WTC11 (cell line): ENCODE measurements around the gene TACR1. TPM values are rescaled to one million over a fixed set of nuclear protein-coding genes. Genes with fewer than 3 reads are reported as not detected.

Experiments
- ATAC-seq: fragments of 200-7000 bp; cut with Tn5 transposase; 2 replicates; pipeline ENCODE4 v1.10.0; 2021; ENCODE audit warnings: mild to moderate bottlenecking, moderate library complexity
- CTCF ChIA-PET: fragments of 300-600 bp; sonication (Branson Sonifier 250); formaldehyde crosslinking; loops from one replicate; lab custom pipeline; 2021; ENCODE audit warnings: antibody characterized with exemption; lab: Charles Lee
- POLR2A ChIA-PET: fragments of 350-600 bp; sonication (Branson Sonifier 250); formaldehyde crosslinking; loops from one replicate; lab custom pipeline; 2021; ENCODE audit warnings: antibody characterized with exemption; lab: Charles Lee
- DNase-seq: peaks from one replicate; pipeline ENCODE4 v3.0.0; 2021; ENCODE audit warnings: low spot score
- H3K27ac Mint-ChIP-seq: 2 replicates; pipeline ENCODE4 v1.8.0; 2021; ENCODE audit warnings: mixed read lengths
- H3K27me3 Mint-ChIP-seq: 2 replicates; pipeline ENCODE4 v1.8.0; 2021; ENCODE audit warnings: low read depth, mild to moderate bottlenecking, moderate library complexity, mixed read lengths
- H3K36me3 Mint-ChIP-seq: 2 replicates; pipeline ENCODE4 v1.8.0; 2021; ENCODE audit warnings: mixed read lengths
- H3K4me1 Mint-ChIP-seq: 2 replicates; pipeline ENCODE4 v1.8.0; 2022; ENCODE audit warnings: mixed read lengths
- H3K4me3 Mint-ChIP-seq: 2 replicates; pipeline ENCODE4 v1.8.0; 2021; ENCODE audit warnings: mild to moderate bottlenecking, moderate library complexity, mixed read lengths
- H3K9me3 Mint-ChIP-seq: 2 replicates; pipeline ENCODE4 v1.8.0; 2021; ENCODE audit warnings: mixed read lengths
- ESRRA ChIP-seq: sonication (generic); formaldehyde crosslinking; IDR thresholded peaks from 2 replicates; pipeline ENCODE4 v1.8.1; 2022; ENCODE audit warnings: mild to moderate bottlenecking, missing genetic modification reagents, borderline replicate concordance
- FOXJ3 ChIP-seq: sonication (generic); formaldehyde crosslinking; IDR thresholded peaks from 2 replicates; pipeline ENCODE4 v1.9.0; 2021; ENCODE audit warnings: missing genetic modification reagents, mild to moderate bottlenecking, borderline replicate concordance
- FOXK1 ChIP-seq: sonication (generic); formaldehyde crosslinking; IDR thresholded peaks from 2 replicates; pipeline ENCODE4 v1.8.0; 2022; ENCODE audit warnings: mild to moderate bottlenecking, moderate library complexity, missing genetic modification reagents
- IRF2 ChIP-seq: sonication (generic); formaldehyde crosslinking; IDR thresholded peaks from 2 replicates; pipeline ENCODE4 v1.8.0; 2022; ENCODE audit warnings: low read depth, missing genetic modification reagents, borderline replicate concordance
- NFE2L1 ChIP-seq: sonication (generic); formaldehyde crosslinking; IDR thresholded peaks from 2 replicates; pipeline ENCODE4 v1.8.1; 2023; ENCODE audit warnings: missing genetic modification reagents
- NFYB ChIP-seq: sonication (generic); formaldehyde crosslinking; conservative IDR thresholded peaks from 2 replicates; pipeline ENCODE4 v1.8.0; 2022; ENCODE audit warnings: low read depth, missing genetic modification reagents
- NR2C2 ChIP-seq: sonication (generic); formaldehyde crosslinking; IDR thresholded peaks from 2 replicates; pipeline ENCODE4 v1.8.0; 2022; ENCODE audit warnings: mild to moderate bottlenecking, missing genetic modification reagents
- RELA ChIP-seq: sonication (generic); formaldehyde crosslinking; IDR thresholded peaks from 2 replicates; pipeline ENCODE4 v1.8.1; 2022; ENCODE audit warnings: missing genetic modification reagents, mild to moderate bottlenecking, borderline replicate concordance
- TCF7 ChIP-seq: sonication (generic); formaldehyde crosslinking; IDR thresholded peaks from 2 replicates; pipeline ENCODE4 v1.8.0; 2022; ENCODE audit warnings: mild to moderate bottlenecking, low read depth, missing genetic modification reagents, moderate library complexity
- ZNF219 ChIP-seq: sonication (generic); formaldehyde crosslinking; IDR thresholded peaks from 2 replicates; pipeline ENCODE4 v1.8.0; 2023; ENCODE audit warnings: missing genetic modification reagents, mild to moderate bottlenecking, borderline replicate concordance
- ZNF396 ChIP-seq: fragments of 250-450 bp; sonication (Bioruptor Pico); IDR thresholded peaks from 2 replicates; pipeline ENCODE4 v1.8.0; 2021; ENCODE audit warnings: mild to moderate bottlenecking, moderate library complexity, borderline replicate concordance
- ZNF416 ChIP-seq: fragments of 250-450 bp; sonication (Bioruptor Pico); IDR thresholded peaks from 2 replicates; pipeline ENCODE4 v1.9.0; 2021; ENCODE audit warnings: mild to moderate bottlenecking, inconsistent platforms
- ZNF423 ChIP-seq: fragments of 250-450 bp; sonication (Bioruptor Pico); IDR thresholded peaks from 2 replicates; pipeline ENCODE4 v2.1.2; 2022; ENCODE audit warnings: mild to moderate bottlenecking, moderate library complexity
- total RNA-seq: library from RNA; stranded (reverse); gene quantifications from 3 replicates; pipeline ENCODE4 v1.2.3, GENCODE V29; 2021
- TF ChIP-seq, protein P1 (sequence below): fragments of 200-600 bp; IDR thresholded peaks from 2 replicates; pipeline ENCODE4 v1.8.0; 2022; ENCODE audit warnings: antibody characterized with exemption
- TF ChIP-seq, protein P2 (sequence below): fragments of 250-450 bp; sonication (Bioruptor Pico); IDR thresholded peaks from 2 replicates; pipeline ENCODE4 v1.8.0; 2021; ENCODE audit warnings: mild to moderate bottlenecking
- TF ChIP-seq, protein P3 (sequence below): sonication (generic); formaldehyde crosslinking; IDR thresholded peaks from 2 replicates; pipeline ENCODE4 v1.8.1; 2023; ENCODE audit warnings: mild to moderate bottlenecking, moderate library complexity, missing genetic modification reagents
- TF ChIP-seq, protein P4 (sequence below): sonication (generic); formaldehyde crosslinking; IDR thresholded peaks from 2 replicates; pipeline ENCODE4 v1.8.0; 2023; ENCODE audit warnings: missing genetic modification reagents
- TF ChIP-seq, protein P5 (sequence below): sonication (generic); formaldehyde crosslinking; conservative IDR thresholded peaks from 2 replicates; pipeline ENCODE4 v1.8.1; 2023; ENCODE audit warnings: mild to moderate bottlenecking, low read depth, missing genetic modification reagents, moderate library complexity

TACR1 gene
- total RNA-seq, 1 experiment from 2014 or later, result 0.13 TPM

DNA sequence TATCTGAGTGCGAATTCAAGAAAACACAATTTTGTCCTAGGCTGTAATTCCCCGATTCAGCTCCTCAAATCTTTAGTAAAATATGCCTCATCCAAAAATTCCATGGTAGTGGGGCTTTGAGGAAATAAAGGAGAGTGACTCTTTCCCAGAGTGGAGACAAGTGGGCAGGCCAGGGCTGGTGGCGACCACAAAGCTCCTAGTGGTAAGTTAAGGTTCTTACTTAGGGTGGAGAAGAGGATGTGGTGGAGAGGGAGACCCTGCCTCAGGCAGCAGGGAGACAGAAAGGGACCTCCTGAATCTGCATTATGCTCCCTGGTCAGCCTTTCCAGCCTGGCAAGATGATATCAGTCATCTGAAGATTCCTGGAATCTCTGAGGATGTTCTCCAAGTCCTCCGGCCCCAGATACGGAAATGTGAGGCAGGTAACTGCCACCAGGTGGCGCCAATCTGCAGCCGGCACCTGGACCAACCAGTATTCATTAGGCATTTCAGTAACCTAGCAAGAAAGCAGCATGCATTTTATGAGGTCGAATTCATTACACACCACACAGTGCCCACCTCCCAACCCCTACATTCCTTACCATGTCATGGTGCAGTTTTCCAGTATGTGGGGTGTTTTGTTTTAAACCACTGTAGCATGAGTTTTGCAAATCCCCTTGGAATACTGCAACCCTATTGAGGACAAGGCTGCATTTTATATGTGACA is 134.5 kb downstream of the TACR1 start:
- ChIA-PET CTCF (interaction anchor here (0.5 to 2.2 kb wide), 22 partner anchors 9 to 374 kb away, joined by 3 to 16 read pairs (median 4); partner anchors contain the start of gene TACR1), POLR2A (no interaction called here)
- Mint-ChIP-seq H3K4me3 (no peak overlapping the region), H3K27ac (no peak overlapping the region), H3K36me3 (no peaks in the 10 kb centered on the region), H3K4me1 (peaks cover 25% of the 10 kb centered on the region), H3K27me3 (peaks cover 25% of the 10 kb centered on the region), H3K9me3 (no peaks in the 10 kb centered on the region)
- ATAC-seq (peak; percentile 82), DNase-seq (peak; percentile 81)
- no peak for TF ChIP-seq ESRRA (CRISPR knock-in tag)
- TF ChIP-seq, protein P1, sequence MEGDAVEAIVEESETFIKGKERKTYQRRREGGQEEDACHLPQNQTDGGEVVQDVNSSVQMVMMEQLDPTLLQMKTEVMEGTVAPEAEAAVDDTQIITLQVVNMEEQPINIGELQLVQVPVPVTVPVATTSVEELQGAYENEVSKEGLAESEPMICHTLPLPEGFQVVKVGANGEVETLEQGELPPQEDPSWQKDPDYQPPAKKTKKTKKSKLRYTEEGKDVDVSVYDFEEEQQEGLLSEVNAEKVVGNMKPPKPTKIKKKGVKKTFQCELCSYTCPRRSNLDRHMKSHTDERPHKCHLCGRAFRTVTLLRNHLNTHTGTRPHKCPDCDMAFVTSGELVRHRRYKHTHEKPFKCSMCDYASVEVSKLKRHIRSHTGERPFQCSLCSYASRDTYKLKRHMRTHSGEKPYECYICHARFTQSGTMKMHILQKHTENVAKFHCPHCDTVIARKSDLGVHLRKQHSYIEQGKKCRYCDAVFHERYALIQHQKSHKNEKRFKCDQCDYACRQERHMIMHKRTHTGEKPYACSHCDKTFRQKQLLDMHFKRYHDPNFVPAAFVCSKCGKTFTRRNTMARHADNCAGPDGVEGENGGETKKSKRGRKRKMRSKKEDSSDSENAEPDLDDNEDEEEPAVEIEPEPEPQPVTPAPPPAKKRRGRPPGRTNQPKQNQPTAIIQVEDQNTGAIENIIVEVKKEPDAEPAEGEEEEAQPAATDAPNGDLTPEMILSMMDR, result peak; percentile 84

DNA sequence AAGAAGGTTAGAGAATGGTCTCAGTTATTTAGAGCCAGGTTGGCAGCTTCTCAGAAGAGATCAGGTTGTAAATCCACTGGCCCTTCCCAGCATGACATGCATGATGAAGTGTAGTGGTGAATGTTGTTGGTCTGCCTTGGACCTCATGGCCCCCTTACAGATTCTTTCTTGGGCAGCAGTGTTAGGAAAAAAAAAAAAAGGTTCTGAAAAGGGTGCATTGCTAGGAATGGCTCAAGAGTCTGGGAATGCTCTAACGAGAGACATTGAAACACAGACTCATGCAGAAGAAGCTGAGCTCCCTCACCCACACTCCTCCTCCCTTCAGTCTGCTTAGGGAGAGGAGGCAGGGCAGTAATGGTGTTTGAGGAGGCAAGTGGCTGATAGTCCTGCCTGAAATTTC is 135.4 kb downstream of the TACR1 start:
- DNase-seq (no peak), ATAC-seq (no peak)
- H3K27ac Mint-ChIP-seq, result no peak overlapping the region
- POLR2A ChIA-PET, result no interaction called here
- TF ChIP-seq, protein P2, sequence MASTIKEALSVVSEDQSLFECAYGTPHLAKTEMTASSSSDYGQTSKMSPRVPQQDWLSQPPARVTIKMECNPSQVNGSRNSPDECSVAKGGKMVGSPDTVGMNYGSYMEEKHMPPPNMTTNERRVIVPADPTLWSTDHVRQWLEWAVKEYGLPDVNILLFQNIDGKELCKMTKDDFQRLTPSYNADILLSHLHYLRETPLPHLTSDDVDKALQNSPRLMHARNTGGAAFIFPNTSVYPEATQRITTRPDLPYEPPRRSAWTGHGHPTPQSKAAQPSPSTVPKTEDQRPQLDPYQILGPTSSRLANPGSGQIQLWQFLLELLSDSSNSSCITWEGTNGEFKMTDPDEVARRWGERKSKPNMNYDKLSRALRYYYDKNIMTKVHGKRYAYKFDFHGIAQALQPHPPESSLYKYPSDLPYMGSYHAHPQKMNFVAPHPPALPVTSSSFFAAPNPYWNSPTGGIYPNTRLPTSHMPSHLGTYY (CRISPR knock-in tag), result no peak
- TF ChIP-seq NFYB (no peak), RELA (CRISPR knock-in tag) (no peak), FOXJ3 (CRISPR knock-in tag) (no peak), ZNF219 (CRISPR knock-in tag) (no peak), NFE2L1 (CRISPR knock-in tag) (no peak), FOXK1 (CRISPR knock-in tag) (no peak), ZNF423 (CRISPR knock-in tag) (no peak), TCF7 (CRISPR knock-in tag) (no peak), ZNF396 (no peak), NR2C2 (CRISPR knock-in tag) (no peak), ZNF416 (CRISPR knock-in tag) (no peak), IRF2 (no peak)
- TF ChIP-seq, protein P3, sequence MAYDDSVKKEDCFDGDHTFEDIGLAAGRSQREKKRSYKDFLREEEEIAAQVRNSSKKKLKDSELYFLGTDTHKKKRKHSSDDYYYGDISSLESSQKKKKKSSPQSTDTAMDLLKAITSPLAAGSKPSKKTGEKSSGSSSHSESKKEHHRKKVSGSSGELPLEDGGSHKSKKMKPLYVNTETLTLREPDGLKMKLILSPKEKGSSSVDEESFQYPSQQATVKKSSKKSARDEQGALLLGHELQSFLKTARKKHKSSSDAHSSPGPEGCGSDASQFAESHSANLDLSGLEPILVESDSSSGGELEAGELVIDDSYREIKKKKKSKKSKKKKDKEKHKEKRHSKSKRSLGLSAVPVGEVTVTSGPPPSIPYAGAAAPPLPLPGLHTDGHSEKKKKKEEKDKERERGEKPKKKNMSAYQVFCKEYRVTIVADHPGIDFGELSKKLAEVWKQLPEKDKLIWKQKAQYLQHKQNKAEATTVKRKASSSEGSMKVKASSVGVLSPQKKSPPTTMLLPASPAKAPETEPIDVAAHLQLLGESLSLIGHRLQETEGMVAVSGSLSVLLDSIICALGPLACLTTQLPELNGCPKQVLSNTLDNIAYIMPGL, result no peak
- TF ChIP-seq, protein P1, result no peak
- TF ChIP-seq, protein P4, sequence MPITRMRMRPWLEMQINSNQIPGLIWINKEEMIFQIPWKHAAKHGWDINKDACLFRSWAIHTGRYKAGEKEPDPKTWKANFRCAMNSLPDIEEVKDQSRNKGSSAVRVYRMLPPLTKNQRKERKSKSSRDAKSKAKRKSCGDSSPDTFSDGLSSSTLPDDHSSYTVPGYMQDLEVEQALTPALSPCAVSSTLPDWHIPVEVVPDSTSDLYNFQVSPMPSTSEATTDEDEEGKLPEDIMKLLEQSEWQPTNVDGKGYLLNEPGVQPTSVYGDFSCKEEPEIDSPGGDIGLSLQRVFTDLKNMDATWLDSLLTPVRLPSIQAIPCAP (CRISPR knock-in tag), result no peak
- TF ChIP-seq, protein P5, sequence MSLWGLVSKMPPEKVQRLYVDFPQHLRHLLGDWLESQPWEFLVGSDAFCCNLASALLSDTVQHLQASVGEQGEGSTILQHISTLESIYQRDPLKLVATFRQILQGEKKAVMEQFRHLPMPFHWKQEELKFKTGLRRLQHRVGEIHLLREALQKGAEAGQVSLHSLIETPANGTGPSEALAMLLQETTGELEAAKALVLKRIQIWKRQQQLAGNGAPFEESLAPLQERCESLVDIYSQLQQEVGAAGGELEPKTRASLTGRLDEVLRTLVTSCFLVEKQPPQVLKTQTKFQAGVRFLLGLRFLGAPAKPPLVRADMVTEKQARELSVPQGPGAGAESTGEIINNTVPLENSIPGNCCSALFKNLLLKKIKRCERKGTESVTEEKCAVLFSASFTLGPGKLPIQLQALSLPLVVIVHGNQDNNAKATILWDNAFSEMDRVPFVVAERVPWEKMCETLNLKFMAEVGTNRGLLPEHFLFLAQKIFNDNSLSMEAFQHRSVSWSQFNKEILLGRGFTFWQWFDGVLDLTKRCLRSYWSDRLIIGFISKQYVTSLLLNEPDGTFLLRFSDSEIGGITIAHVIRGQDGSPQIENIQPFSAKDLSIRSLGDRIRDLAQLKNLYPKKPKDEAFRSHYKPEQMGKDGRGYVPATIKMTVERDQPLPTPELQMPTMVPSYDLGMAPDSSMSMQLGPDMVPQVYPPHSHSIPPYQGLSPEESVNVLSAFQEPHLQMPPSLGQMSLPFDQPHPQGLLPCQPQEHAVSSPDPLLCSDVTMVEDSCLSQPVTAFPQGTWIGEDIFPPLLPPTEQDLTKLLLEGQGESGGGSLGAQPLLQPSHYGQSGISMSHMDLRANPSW (CRISPR knock-in tag), result no peak
- peaks cover 35% of the 10 kb centered on the region for H3K27me3 Mint-ChIP-seq
- CTCF ChIA-PET, result interaction anchor here (0.7 to 2.2 kb wide), 13 partner anchors 9 to 174 kb away, joined by 3 to 16 read pairs (median 6); partner anchors contain the start of gene TACR1
- no peaks in the 10 kb centered on the region for H3K36me3 Mint-ChIP-seq
- no peak overlapping the region for H3K4me3 Mint-ChIP-seq
- peaks cover 34% of the 10 kb centered on the region for H3K4me1 Mint-ChIP-seq
- no peaks in the 10 kb centered on the region for H3K9me3 Mint-ChIP-seq
